HCT116 (cell line): ENCODE measurements around the gene SYMPK.

Experiments
- CEBPB ChIP-seq: IDR thresholded peaks from 2 replicates; pipeline ENCODE4 v1.6.1; 2012; ENCODE audit warnings: low read depth
- EGR1 ChIP-seq: IDR thresholded peaks from 2 replicates; pipeline ENCODE4 v1.6.1; 2012; ENCODE audit warnings: low read depth
- JUND ChIP-seq: IDR thresholded peaks from 2 replicates; pipeline ENCODE4 v1.6.1; 2012
- POLR2A ChIP-seq: IDR thresholded peaks from 2 replicates; pipeline ENCODE4 v1.7.0; 2011; ENCODE audit warnings: borderline replicate concordance; ENCODE audit not compliant: insufficient read depth, insufficient read length; ENCODE audit errors: extremely low read depth
- POLR2AphosphoS5 ChIP-seq: IDR thresholded peaks from 2 replicates; pipeline ENCODE4 v1.6.1; 2011; ENCODE audit warnings: mild to moderate bottlenecking, low read depth, low read length, moderate library complexity
- TF ChIP-seq, protein P1 (sequence below), 3 experiments: fragments of 200-600 bp in 1 of 3; sonication (generic) in 1 of 3; IDR thresholded peaks in 2 of 3; conservative IDR thresholded peaks in 1 of 3; 2 replicates each; pipeline ENCODE4 v1.5.1; 2012 to 2017; ENCODE audit warnings: low read depth in 2 of 3, low read length in 2 of 3, antibody characterized with exemption in 1 of 3, borderline replicate concordance in 1 of 3, control low read depth in 1 of 3, mild to moderate bottlenecking in 1 of 3, mixed read lengths in 1 of 3, mixed run types in 1 of 3, moderate library complexity in 1 of 3; ENCODE audit not compliant: insufficient read depth in 1 of 3
- TF ChIP-seq, protein P2 (sequence below): IDR thresholded peaks from 2 replicates; pipeline ENCODE4 v1.6.1; 2012

GRCh38 chr19:45820413-45821102, 42.4 kb downstream of the SYMPK start:
- TF ChIP-seq, protein P1, sequence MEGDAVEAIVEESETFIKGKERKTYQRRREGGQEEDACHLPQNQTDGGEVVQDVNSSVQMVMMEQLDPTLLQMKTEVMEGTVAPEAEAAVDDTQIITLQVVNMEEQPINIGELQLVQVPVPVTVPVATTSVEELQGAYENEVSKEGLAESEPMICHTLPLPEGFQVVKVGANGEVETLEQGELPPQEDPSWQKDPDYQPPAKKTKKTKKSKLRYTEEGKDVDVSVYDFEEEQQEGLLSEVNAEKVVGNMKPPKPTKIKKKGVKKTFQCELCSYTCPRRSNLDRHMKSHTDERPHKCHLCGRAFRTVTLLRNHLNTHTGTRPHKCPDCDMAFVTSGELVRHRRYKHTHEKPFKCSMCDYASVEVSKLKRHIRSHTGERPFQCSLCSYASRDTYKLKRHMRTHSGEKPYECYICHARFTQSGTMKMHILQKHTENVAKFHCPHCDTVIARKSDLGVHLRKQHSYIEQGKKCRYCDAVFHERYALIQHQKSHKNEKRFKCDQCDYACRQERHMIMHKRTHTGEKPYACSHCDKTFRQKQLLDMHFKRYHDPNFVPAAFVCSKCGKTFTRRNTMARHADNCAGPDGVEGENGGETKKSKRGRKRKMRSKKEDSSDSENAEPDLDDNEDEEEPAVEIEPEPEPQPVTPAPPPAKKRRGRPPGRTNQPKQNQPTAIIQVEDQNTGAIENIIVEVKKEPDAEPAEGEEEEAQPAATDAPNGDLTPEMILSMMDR (IDR thresholded peaks at IDR 0.05 in 2 of 3, conservative IDR thresholded peaks at IDR 0.05 in 1 of 3; ENCODE audit: borderline replicate concordance in 1 of 3, insufficient read depth in 1 of 3, low read depth in 2 of 3, low read length in 2 of 3): no peak
- TF ChIP-seq POLR2A (no peak), POLR2AphosphoS5 (no peak), JUND (no peak), EGR1 (no peak), CEBPB (no peak)
- TF ChIP-seq, protein P2, sequence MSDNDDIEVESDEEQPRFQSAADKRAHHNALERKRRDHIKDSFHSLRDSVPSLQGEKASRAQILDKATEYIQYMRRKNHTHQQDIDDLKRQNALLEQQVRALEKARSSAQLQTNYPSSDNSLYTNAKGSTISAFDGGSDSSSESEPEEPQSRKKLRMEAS: no peak
